ENCODE measurements around the gene TUBAL3. TPM values are rescaled to one million over a fixed set of nuclear protein-coding genes. Genes with fewer than 3 reads are reported as not detected.
A peak's percentile ranks its signal among the peaks of the same experiment; 100 is the strongest.

Gene TUBAL3
- total RNA-seq, 4 donors from 2014 or later, result 0.40 to 78.1 (median 49.0) TPM

DNA sequence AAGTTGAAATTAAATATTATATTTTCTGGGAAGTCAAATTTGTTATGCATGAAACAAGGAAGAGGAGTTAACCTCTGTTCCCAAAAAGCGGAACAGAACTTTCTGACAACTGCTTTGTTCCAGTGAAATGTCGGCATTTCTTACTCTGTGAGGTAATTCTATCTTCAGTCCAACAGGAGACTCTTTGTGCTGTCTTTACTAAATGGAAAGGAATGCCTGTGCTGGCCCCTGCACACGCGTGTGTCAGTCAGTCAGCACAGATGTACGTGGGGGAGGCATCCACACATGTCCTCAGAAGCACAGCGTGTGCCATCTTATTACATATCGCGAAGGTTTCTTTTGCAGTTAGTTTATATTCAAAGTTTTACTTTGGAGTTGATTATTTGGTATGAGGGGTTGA lies 45.2 kb upstream of the TUBAL3 start:
- Histone ChIP-seq H3K4me1 (peaks cover 6 to 48% (median 39%) of the 10 kb centered on the region in 4 donors), H3K27ac (peak overlapping the region; percentile 84 to 94 (median 90)), H3K36me3 (peaks cover 0 to 28% (median 14%) of the 10 kb centered on the region in 4 donors), H3K9me3 (no peaks in the 10 kb centered on the region), H3K4me3 (peak overlapping the region in 3 of 4 donors; percentile 40 to 75 (median 52)), H3K27me3 (no peaks in the 10 kb centered on the region)
- in situ Hi-C loops (cut with MboI; ENCODE audit: low pct_ligation_motif_present in 1 of 4, low pct_unique_long_range_greater_than_20kb in 1 of 4, low sequenced_read_pairs in 3 of 4), result loop anchor here in 3 of 4 donors (10.0 to 25.0 kb wide), 2 partner anchors 175 to 412 kb away; no protein-coding TSS in a partner anchor
- WGBS, 2 donors (ENCODE audit: low coverage in 1 of 2), result 31 to 42% methylated on average over 4 to 8 of the region's 8 CpGs
- TF ChIP-seq, protein P1, sequence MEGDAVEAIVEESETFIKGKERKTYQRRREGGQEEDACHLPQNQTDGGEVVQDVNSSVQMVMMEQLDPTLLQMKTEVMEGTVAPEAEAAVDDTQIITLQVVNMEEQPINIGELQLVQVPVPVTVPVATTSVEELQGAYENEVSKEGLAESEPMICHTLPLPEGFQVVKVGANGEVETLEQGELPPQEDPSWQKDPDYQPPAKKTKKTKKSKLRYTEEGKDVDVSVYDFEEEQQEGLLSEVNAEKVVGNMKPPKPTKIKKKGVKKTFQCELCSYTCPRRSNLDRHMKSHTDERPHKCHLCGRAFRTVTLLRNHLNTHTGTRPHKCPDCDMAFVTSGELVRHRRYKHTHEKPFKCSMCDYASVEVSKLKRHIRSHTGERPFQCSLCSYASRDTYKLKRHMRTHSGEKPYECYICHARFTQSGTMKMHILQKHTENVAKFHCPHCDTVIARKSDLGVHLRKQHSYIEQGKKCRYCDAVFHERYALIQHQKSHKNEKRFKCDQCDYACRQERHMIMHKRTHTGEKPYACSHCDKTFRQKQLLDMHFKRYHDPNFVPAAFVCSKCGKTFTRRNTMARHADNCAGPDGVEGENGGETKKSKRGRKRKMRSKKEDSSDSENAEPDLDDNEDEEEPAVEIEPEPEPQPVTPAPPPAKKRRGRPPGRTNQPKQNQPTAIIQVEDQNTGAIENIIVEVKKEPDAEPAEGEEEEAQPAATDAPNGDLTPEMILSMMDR (IDR thresholded peaks at IDR 0.05), result peak in 2 of 5 experiments; percentile 21 to 28
- TF ChIP-seq POLR2AphosphoS5 (IDR thresholded peaks at IDR 0.05) (peak in 2 of 3 donors; percentile 58 to 82), POLR2A (IDR thresholded peaks at IDR 0.05) (peak; percentile 23), EP300 (IDR thresholded peaks at IDR 0.05; ENCODE audit: low read depth) (no peak)
- no peak for DNase-seq
- intact Hi-C loops (cut with DNase I; ENCODE audit: low total_unique reads), result loop anchor here (10.0 kb wide), 2 partner anchors 115 to 425 kb away; no protein-coding TSS in a partner anchor

DNA sequence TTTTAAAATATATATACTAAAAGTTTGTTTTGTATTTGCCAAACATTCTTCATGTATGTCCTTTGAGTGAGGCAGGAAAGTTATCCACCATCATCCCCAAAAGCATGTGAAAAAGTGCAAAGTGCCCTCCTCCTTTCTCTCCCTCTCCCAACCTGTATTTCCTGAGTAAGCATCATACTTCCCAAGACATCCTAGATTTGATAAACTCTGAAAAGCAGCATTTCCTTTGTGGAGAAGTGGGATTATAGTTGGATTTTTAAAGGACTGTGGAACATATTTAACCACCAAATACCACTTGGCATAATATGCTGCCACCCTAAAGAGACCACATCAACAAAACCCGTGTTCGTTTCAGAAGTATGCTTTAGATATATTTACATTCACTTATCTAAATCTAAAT lies 44.6 kb upstream of the TUBAL3 start:
- intact Hi-C loops (cut with DNase I; ENCODE audit: low total_unique reads), result loop anchor here (10.0 kb wide), 1 partner anchor 426 kb away; no protein-coding TSS in a partner anchor
- in situ Hi-C loops (cut with MboI; ENCODE audit: low pct_ligation_motif_present in 1 of 4, low pct_unique_long_range_greater_than_20kb in 1 of 4, low sequenced_read_pairs in 3 of 4), result loop anchor here in 3 of 4 donors (10.0 to 25.0 kb wide), 2 partner anchors 176 to 413 kb away; no protein-coding TSS in a partner anchor
- WGBS, 2 donors (ENCODE audit: low coverage in 1 of 2), result 21 to 23% methylated on average over 2 of the region's 2 CpGs
- TF ChIP-seq, protein P1 (IDR thresholded peaks at IDR 0.05), result no peak
- peak overlapping the region; percentile 84 to 94 (median 90) for H3K27ac ChIP-seq
- DNase-seq, result no peak
- peaks cover 6 to 54% (median 42%) of the 10 kb centered on the region in 4 donors for H3K4me1 ChIP-seq
- peaks cover 0 to 22% (median 11%) of the 10 kb centered on the region in 4 donors for H3K36me3 ChIP-seq
- H3K9me3 ChIP-seq, result no peaks in the 10 kb centered on the region
- no peaks in the 10 kb centered on the region for H3K27me3 ChIP-seq
- peak overlapping the region in 3 of 4 donors; percentile 40 to 75 (median 52) for H3K4me3 ChIP-seq

GRCh38 chr10:5448333-5449001 lies 43.8 kb upstream of the TUBAL3 start:
- peaks cover 10 to 61% (median 46%) of the 10 kb centered on the region in 4 donors for H3K4me1 ChIP-seq
- 24 to 35% methylated on average over 4 of the region's 4 CpGs for WGBS, 2 donors (ENCODE audit: low coverage in 1 of 2)
- H3K36me3 ChIP-seq, result peaks cover 0 to 15% (median 7%) of the 10 kb centered on the region in 4 donors
- no peak for TF ChIP-seq EP300 (IDR thresholded peaks at IDR 0.05; ENCODE audit: low read depth)
- TF ChIP-seq POLR2A (IDR thresholded peaks at IDR 0.05), result peak; percentile 40
- peak in 2 of 3 donors; percentile 54 to 76 for TF ChIP-seq POLR2AphosphoS5 (IDR thresholded peaks at IDR 0.05)
- no peaks in the 10 kb centered on the region for H3K27me3 ChIP-seq
- H3K27ac ChIP-seq, result peak overlapping the region; percentile 84 to 94 (median 90)
- intact Hi-C loops (cut with DNase I; ENCODE audit: low total_unique reads) (loop anchor here (10.0 kb wide), 1 partner anchor 426 kb away; no protein-coding TSS in a partner anchor), in situ Hi-C loops (cut with MboI; ENCODE audit: low pct_ligation_motif_present in 1 of 4, low pct_unique_long_range_greater_than_20kb in 1 of 4, low sequenced_read_pairs in 3 of 4) (loop anchor here in 3 of 4 donors (10.0 to 25.0 kb wide), 2 partner anchors 176 to 414 kb away; no protein-coding TSS in a partner anchor)
- DNase-seq, result no peak
- no peaks in the 10 kb centered on the region for H3K9me3 ChIP-seq
- peak overlapping the region; percentile 40 to 75 (median 50) for H3K4me3 ChIP-seq

GRCh38 chr10:5447611-5448071 lies 43.0 kb upstream of the TUBAL3 start:
- WGBS, 2 donors (ENCODE audit: low coverage in 1 of 2), result 8% methylated on average over 5 of the region's 5 CpGs
- in situ Hi-C loops (cut with MboI; ENCODE audit: low pct_ligation_motif_present in 1 of 4, low pct_unique_long_range_greater_than_20kb in 1 of 4, low sequenced_read_pairs in 3 of 4), result loop anchor here in 3 of 4 donors (10.0 to 25.0 kb wide), 2 partner anchors 177 to 415 kb away; no protein-coding TSS in a partner anchor
- DNase-seq, result no peak
- H3K4me1 ChIP-seq, result peaks cover 14 to 58% (median 52%) of the 10 kb centered on the region in 4 donors
- intact Hi-C loops (cut with DNase I; ENCODE audit: low total_unique reads), result loop anchor here (10.0 kb wide), 1 partner anchor 427 kb away; no protein-coding TSS in a partner anchor
- TF ChIP-seq EP300 (IDR thresholded peaks at IDR 0.05; ENCODE audit: low read depth) (no peak), POLR2AphosphoS5 (IDR thresholded peaks at IDR 0.05) (peak in 2 of 3 donors; percentile 46 to 66), POLR2A (IDR thresholded peaks at IDR 0.05) (peak; percentile 57)
- TF ChIP-seq, protein P1 (IDR thresholded peaks at IDR 0.05), result no peak
- peaks cover 0 to 8% (median 3%) of the 10 kb centered on the region in 4 donors for H3K36me3 ChIP-seq
- H3K27ac ChIP-seq, result peak overlapping the region; percentile 84 to 94 (median 90)
- H3K27me3 ChIP-seq, result no peaks in the 10 kb centered on the region
- H3K9me3 ChIP-seq, result no peaks in the 10 kb centered on the region
- H3K4me3 ChIP-seq, result peak overlapping the region; percentile 40 to 75 (median 50)
